ENCODE results near the gene MPI. TPM values are rescaled to one million over a fixed set of nuclear protein-coding genes. Genes with fewer than 3 reads are reported as not detected.

The MPI gene
- total and polyA plus RNA-seq, 10 of the 15 experiments (the other 5 are each of a cell fraction or from before 2014, with no cell fraction given), result 35.6 to 93.9 (median 44.1) TPM

DNA sequence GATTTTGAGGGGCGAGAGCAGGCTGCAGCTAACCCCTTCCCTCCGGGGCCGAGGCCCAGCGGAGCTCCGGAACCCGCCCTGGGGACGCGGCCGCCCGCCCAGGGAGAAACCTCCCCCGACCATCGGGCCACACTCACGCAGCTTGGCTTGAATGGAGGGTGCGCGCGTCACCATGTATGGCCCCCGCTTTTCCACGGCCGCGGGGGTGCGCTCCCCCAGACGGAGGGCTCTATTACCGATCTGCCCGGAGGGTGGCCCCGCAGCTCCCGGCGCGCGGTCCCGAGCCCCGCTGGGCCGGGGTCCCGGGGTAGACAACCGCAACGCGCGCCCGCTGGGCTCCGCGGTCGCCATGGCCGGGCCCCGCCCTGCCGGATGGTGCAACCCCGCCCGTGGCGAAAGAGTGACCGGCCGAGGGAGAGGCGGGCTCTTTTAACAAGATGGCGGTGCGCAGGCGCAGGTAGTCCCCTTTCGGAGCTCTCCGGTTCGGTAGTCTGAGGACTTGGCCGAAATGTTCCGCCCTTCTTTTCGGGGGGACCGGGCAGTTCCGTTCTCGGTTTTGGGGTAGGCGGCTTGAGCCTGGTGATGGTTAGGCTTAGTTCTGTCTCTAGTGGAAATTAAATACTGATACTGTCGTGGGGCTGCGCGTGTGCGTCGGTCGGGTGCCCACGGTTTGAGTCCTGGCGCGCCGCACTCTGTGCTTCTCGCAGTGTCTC lies 16.8 kb downstream of the MPI start, which contains the start of gene FAM219B (continued):
- TF ChIP-seq, protein P1, sequence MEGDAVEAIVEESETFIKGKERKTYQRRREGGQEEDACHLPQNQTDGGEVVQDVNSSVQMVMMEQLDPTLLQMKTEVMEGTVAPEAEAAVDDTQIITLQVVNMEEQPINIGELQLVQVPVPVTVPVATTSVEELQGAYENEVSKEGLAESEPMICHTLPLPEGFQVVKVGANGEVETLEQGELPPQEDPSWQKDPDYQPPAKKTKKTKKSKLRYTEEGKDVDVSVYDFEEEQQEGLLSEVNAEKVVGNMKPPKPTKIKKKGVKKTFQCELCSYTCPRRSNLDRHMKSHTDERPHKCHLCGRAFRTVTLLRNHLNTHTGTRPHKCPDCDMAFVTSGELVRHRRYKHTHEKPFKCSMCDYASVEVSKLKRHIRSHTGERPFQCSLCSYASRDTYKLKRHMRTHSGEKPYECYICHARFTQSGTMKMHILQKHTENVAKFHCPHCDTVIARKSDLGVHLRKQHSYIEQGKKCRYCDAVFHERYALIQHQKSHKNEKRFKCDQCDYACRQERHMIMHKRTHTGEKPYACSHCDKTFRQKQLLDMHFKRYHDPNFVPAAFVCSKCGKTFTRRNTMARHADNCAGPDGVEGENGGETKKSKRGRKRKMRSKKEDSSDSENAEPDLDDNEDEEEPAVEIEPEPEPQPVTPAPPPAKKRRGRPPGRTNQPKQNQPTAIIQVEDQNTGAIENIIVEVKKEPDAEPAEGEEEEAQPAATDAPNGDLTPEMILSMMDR (IDR thresholded peaks at IDR 0.05 in 2 of 3, conservative IDR thresholded peaks at IDR 0.05 in 1 of 3; ENCODE audit: control insufficient read depth in 2 of 3, extremely low read depth in 1 of 3, insufficient read depth in 1 of 3, low read depth in 3 of 3, low read length in 3 of 3), result 0 out of 6 replicates have a peak, but pooled peaks of 1 of the 3 experiments have one; percentile 1
- TF ChIP-seq FOXK2 (IDR thresholded peaks at IDR 0.05), result no peak
- TF ChIP-seq ASH2L (IDR thresholded peaks at IDR 0.05; ENCODE audit: borderline replicate concordance, low read depth), result no peak
- no peak for TF ChIP-seq SUPT20H (IDR thresholded peaks at IDR 0.05; ENCODE audit: borderline replicate concordance, control insufficient read depth, low read depth, low read length)
- no peak for TF ChIP-seq NFYA (IDR thresholded peaks at IDR 0.05; ENCODE audit: borderline replicate concordance, low read depth, low read length)
- TF ChIP-seq FOXM1 (IDR thresholded peaks at IDR 0.05; ENCODE audit: low read depth, low read length), result no peak
- TF ChIP-seq BRCA1 (IDR thresholded peaks at IDR 0.05; ENCODE audit: low read depth, low read length), result no peak
- TF ChIP-seq LARP7 (IDR thresholded peaks at IDR 0.05), result peak; percentile 80; the same call in 1 of the 2 replicates
- TF ChIP-seq BHLHE40 (IDR thresholded peaks at IDR 0.05; ENCODE audit: borderline replicate concordance in 1 of 2, low read depth in 2 of 2, low read length in 1 of 2), result peak; percentile 41 to 74; a peak in 3 of 4 replicates
- TF ChIP-seq CHD4 (IDR thresholded peaks at IDR 0.05), result no peak
- TF ChIP-seq FOS (IDR thresholded peaks at IDR 0.05; ENCODE audit: borderline replicate concordance, extremely low read depth, insufficient read length), result no peak
- TF ChIP-seq, protein P2, sequence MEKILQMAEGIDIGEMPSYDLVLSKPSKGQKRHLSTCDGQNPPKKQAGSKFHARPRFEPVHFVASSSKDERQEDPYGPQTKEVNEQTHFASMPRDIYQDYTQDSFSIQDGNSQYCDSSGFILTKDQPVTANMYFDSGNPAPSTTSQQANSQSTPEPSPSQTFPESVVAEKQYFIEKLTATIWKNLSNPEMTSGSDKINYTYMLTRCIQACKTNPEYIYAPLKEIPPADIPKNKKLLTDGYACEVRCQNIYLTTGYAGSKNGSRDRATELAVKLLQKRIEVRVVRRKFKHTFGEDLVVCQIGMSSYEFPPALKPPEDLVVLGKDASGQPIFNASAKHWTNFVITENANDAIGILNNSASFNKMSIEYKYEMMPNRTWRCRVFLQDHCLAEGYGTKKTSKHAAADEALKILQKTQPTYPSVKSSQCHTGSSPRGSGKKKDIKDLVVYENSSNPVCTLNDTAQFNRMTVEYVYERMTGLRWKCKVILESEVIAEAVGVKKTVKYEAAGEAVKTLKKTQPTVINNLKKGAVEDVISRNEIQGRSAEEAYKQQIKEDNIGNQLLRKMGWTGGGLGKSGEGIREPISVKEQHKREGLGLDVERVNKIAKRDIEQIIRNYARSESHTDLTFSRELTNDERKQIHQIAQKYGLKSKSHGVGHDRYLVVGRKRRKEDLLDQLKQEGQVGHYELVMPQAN (conservative IDR thresholded peaks at IDR 0.05), result peak; percentile 84
- peak; percentile 87 for TF ChIP-seq DPF2 (IDR thresholded peaks at IDR 0.05)
- TF ChIP-seq MYC (IDR thresholded peaks at IDR 0.05; ENCODE audit: insufficient read depth, insufficient read length, insufficient replicate concordance, low read length, severe bottlenecking), result no peak
- TF ChIP-seq RB1 (IDR thresholded peaks at IDR 0.05; ENCODE audit: borderline replicate concordance), result no peak; the same call in 1 of the 2 replicates
- no peak for TF ChIP-seq ATF7 (IDR thresholded peaks at IDR 0.05; ENCODE audit: low read depth)
- TF ChIP-seq CHD2 (IDR thresholded peaks at IDR 0.05; ENCODE audit: borderline replicate concordance, low read depth, low read length), result no peak
- TF ChIP-seq GATAD2B (conservative IDR thresholded peaks at IDR 0.05; ENCODE audit: low read depth), result peak; percentile 90
- TF ChIP-seq, protein P3, sequence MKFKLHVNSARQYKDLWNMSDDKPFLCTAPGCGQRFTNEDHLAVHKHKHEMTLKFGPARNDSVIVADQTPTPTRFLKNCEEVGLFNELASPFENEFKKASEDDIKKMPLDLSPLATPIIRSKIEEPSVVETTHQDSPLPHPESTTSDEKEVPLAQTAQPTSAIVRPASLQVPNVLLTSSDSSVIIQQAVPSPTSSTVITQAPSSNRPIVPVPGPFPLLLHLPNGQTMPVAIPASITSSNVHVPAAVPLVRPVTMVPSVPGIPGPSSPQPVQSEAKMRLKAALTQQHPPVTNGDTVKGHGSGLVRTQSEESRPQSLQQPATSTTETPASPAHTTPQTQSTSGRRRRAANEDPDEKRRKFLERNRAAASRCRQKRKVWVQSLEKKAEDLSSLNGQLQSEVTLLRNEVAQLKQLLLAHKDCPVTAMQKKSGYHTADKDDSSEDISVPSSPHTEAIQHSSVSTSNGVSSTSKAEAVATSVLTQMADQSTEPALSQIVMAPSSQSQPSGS (IDR thresholded peaks at IDR 0.05; ENCODE audit: low read length), result no peak
- TF ChIP-seq, protein P4, sequence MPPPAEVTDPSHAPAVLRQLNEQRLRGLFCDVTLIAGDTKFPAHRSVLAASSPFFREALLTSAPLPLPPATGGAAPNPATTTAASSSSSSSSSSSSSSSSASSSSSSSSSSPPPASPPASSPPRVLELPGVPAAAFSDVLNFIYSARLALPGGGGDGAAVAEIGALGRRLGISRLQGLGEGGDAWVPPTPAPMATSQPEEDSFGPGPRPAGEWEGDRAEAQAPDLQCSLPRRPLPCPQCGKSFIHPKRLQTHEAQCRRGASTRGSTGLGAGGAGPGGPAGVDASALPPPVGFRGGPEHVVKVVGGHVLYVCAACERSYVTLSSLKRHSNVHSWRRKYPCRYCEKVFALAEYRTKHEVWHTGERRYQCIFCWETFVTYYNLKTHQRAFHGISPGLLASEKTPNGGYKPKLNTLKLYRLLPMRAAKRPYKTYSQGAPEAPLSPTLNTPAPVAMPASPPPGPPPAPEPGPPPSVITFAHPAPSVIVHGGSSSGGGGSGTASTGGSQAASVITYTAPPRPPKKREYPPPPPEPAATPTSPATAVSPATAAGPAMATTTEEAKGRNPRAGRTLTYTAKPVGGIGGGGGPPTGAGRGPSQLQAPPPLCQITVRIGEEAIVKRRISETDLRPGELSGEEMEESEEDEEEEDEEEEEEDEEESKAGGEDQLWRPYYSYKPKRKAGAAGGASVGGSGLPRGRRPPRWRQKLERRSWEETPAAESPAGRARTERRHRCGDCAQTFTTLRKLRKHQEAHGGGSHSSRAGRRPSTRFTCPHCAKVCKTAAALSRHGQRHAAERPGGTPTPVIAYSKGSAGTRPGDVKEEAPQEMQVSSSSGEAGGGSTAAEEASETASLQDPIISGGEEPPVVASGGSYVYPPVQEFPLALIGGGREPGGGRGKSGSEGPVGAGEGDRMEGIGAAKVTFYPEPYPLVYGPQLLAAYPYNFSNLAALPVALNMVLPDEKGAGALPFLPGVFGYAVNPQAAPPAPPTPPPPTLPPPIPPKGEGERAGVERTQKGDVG (CRISPR knock-in tag; IDR thresholded peaks at IDR 0.05), result no peak
- no peak for TF ChIP-seq BCL11A (IDR thresholded peaks at IDR 0.05; ENCODE audit: low read depth, low read length)
- TF ChIP-seq MTA2 (IDR thresholded peaks at IDR 0.05; ENCODE audit: low read depth), result no peak

Measured in GM12878 (cell line).